Activated CD8-positive, alpha-beta T cell treated with anti-CD3 and anti-CD28 coated beads for 36 hours (primary cell): ENCODE data around the gene PLEK2. TPM values are rescaled to one million over a fixed set of nuclear protein-coding genes. Genes with fewer than 3 reads are reported as not detected.

ENCODE experiments used
- ATAC-seq: fragments of 200-7000 bp; cut with Tn5 transposase; one replicate; pipeline ENCODE4 v1.10.0; 2021; ENCODE audit warnings: mild to moderate bottlenecking, moderate library complexity
- CTCF ChIA-PET: fragments of 350-600 bp; sonication (Branson Sonifier 250); formaldehyde crosslinking; loops from one replicate; lab custom pipeline; 2021; ENCODE audit warnings: antibody characterized with exemption; lab: Charles Lee
- POLR2A ChIA-PET: fragments of 350-600 bp; sonication (Branson Sonifier 250); formaldehyde crosslinking; loops from one replicate; lab custom pipeline; 2021; ENCODE audit warnings: antibody characterized with exemption; lab: Charles Lee
- DNase-seq: peaks from one replicate; pipeline ENCODE4 v3.0.0-alpha.2; 2020
- H3K27ac Mint-ChIP-seq: one replicate; pipeline ENCODE4 v1.8.0; 2021; ENCODE audit warnings: mild to moderate bottlenecking, mixed read lengths
- H3K27me3 Mint-ChIP-seq: one replicate; pipeline ENCODE4 v1.8.0; 2021; ENCODE audit warnings: mixed read lengths
- H3K36me3 Mint-ChIP-seq: one replicate; pipeline ENCODE4 v1.8.0; 2021; ENCODE audit warnings: low read depth, mixed read lengths
- H3K4me1 Mint-ChIP-seq: one replicate; pipeline ENCODE4 v1.8.0; 2021; ENCODE audit warnings: low read depth, mixed read lengths
- H3K4me3 Mint-ChIP-seq: one replicate; pipeline ENCODE4 v1.8.0; 2021; ENCODE audit warnings: mild to moderate bottlenecking, moderate library complexity, mixed read lengths
- H3K9me3 Mint-ChIP-seq: one replicate; pipeline ENCODE4 v1.8.0; 2021; ENCODE audit warnings: mixed read lengths
- intact Hi-C: fragments of 100-400 bp; cut with micrococcal nuclease; formaldehyde crosslinking; loops from one replicate; pipeline ENCODE4 v1.10.0; 2022
- total RNA-seq, 2 experiments: library from RNA; stranded (reverse); gene quantifications; one replicate each; pipeline ENCODE4 v1.2.3, GENCODE V29; 2021
- TF ChIP-seq, protein P1 (sequence below): fragments of 200-600 bp; IDR thresholded peaks from one replicate; pipeline ENCODE4 v1.8.0; 2022; ENCODE audit warnings: antibody characterized with exemption, mild to moderate bottlenecking

The PLEK2 gene
- total RNA-seq, 2 experiments from 2014 or later, result 1.0 TPM; not detected in 1

DNA sequence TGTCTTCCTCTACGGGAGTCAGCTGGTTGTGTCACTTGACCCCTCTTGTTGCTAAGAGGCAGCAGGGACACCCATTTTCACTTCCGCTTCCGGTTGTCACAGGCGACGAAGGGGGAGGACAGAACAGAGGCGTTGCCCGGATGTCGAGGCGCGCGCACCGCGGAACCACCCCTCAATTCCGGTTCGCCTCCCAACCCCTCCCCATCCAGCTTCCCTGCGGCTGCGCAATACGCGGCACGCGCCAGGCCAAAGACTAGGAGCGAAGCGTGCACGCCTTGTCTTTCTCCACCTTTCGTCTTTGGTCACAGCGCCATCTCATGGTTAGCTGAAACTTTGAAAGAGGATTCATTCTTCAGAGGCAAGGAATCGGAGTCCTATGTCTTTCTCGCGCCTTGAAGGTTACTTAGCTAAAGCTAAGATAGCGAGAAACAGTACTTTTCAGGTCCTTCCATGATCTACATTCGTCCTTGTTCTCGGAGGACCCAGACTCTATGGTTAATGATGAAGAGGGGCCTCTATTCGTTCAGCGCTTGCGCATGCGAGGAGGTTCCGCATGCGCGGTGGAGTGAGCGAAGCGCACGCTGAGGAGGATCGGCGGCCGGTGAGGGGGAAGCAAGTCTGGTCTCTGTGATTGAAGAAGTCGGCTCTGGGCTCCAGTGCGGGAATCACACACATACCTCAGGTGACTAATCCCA, 52.0 kb downstream of the PLEK2 start, which contains the start of the genes ATP6V1D and EIF2S1:
Gene ATP6V1D, minus strand, starts transcription at position 30 of the 695 bp plus-strand sequence. CDS start 106 bp downstream, outside the sequence.
Gene EIF2S1, plus strand, starts transcription at position 554 of the 695 bp plus-strand sequence. CDS start 4,440 bp downstream, outside the sequence.
- peaks cover 60% of the 10 kb centered on the region for H3K4me1 Mint-ChIP-seq
- H3K9me3 Mint-ChIP-seq, result no peaks in the 10 kb centered on the region
- TF ChIP-seq, protein P1, sequence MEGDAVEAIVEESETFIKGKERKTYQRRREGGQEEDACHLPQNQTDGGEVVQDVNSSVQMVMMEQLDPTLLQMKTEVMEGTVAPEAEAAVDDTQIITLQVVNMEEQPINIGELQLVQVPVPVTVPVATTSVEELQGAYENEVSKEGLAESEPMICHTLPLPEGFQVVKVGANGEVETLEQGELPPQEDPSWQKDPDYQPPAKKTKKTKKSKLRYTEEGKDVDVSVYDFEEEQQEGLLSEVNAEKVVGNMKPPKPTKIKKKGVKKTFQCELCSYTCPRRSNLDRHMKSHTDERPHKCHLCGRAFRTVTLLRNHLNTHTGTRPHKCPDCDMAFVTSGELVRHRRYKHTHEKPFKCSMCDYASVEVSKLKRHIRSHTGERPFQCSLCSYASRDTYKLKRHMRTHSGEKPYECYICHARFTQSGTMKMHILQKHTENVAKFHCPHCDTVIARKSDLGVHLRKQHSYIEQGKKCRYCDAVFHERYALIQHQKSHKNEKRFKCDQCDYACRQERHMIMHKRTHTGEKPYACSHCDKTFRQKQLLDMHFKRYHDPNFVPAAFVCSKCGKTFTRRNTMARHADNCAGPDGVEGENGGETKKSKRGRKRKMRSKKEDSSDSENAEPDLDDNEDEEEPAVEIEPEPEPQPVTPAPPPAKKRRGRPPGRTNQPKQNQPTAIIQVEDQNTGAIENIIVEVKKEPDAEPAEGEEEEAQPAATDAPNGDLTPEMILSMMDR, result peak; percentile 99
- intact Hi-C loops, result no loop called here
- H3K4me3 Mint-ChIP-seq, result peak within 1 kb of the TSS; percentile 97
- POLR2A ChIA-PET, result interaction anchor here (0.6 to 2.2 kb wide), 10 partner anchors 8 to 852 kb away, joined by 3 to 14 read pairs (median 4); partner anchors contain the start of genes GPHN and PLEK2
- ATAC-seq, result peak; percentile 96
- peak; percentile 99 for DNase-seq
- H3K27ac Mint-ChIP-seq, result peak within 1 kb of the TSS; percentile 93
- CTCF ChIA-PET, result interaction anchor here (0.7 to 1.7 kb wide), 25 partner anchors 9 to 1000 kb away, joined by 3 to 10 read pairs (median 3); partner anchors contain the start of gene TMEM229B
- no peaks in the 10 kb centered on the region for H3K27me3 Mint-ChIP-seq
- peaks cover 26% of the 10 kb centered on the region for H3K36me3 Mint-ChIP-seq

DNA sequence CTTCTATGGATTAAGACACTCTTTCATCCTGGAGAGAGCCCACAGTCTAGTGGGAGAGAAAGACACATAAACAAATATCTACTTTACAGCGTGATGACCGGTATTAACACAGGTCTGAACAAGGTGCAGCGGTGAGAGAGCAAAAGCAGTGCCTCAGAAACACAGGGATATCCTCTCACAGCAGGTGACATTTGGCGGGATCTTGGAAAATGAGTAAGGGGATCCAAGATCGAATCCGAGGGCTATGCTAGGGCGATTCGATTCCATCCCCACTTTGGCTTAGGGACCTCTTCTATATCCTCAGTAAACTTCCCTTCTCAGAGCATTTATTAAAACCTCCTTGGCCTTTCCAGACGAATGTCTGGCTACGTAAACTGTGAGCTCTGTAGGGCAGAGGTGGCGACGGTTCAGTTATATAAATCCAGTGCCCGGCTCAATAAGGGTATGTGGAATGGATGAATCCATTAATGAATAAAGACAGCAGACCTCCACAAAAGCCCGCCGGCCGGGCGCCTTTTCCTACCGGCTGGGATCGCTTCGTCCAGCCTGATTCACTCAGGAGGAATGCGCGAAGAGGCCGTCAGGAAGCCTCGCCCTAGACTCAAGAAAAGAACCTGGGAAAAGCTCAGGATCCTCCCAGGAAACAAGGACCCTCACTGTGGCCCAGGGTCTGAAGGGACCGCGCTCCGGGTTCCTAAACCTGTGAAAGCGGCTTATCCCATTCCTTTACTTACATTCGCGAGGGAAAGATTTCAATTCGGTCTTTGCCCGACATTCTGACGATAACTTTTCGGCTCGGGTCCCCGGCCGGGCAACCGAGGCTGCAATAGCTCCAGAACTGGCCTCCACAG, 52.8 kb downstream of the PLEK2 start:
- Mint-ChIP-seq H3K27me3 (no peaks in the 10 kb centered on the region), H3K4me3 (peak overlapping the region; percentile 97), H3K9me3 (no peaks in the 10 kb centered on the region), H3K36me3 (peaks cover 21% of the 10 kb centered on the region), H3K4me1 (peaks cover 55% of the 10 kb centered on the region), H3K27ac (peak overlapping the region; percentile 93)
- TF ChIP-seq, protein P1, result no peak
- ChIA-PET CTCF (interaction anchor here (0.7 to 1.7 kb wide), 24 partner anchors 8 to 999 kb away, joined by 3 to 10 read pairs (median 3); partner anchors contain the start of gene TMEM229B), POLR2A (interaction anchor here (0.9 to 2.2 kb wide), 6 partner anchors 7 to 851 kb away, joined by 3 to 14 read pairs (median 4); partner anchors contain the start of genes GPHN and PLEK2)
- ATAC-seq, result no peak
- intact Hi-C loops, result no loop called here
- DNase-seq, result no peak

DNA sequence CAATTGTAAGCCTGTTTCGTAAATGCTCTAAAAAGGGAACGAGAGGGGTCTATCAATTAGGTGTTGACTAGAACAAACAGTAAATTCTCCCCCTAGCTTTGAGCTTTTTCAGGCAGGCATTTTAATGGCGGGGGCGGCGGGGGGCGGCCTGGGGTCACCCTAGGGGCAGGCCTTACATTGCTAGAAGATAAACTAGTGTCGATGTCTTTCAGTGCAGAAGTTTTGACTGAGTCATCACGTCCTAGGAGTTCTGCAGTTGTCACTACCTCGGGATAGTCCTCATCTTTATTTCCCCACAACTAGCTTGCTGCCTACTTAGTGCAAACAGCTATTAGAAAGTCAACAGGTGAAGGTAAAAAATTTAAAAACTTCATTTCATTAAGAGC, 54.0 kb downstream of the PLEK2 start:
- ATAC-seq, result no peak
- intact Hi-C loops, result no loop called here
- no peak for DNase-seq
- Mint-ChIP-seq H3K27me3 (no peaks in the 10 kb centered on the region), H3K4me3 (peak overlapping the region; percentile 97), H3K4me1 (peaks cover 44% of the 10 kb centered on the region), H3K9me3 (no peaks in the 10 kb centered on the region), H3K36me3 (peaks cover 14% of the 10 kb centered on the region), H3K27ac (no peak overlapping the region)
- POLR2A ChIA-PET, result interaction anchor here (0.7 kb wide), 1 partner anchor 12 kb away, joined by 3 read pairs; no protein-coding TSS in a partner anchor
- CTCF ChIA-PET, result interaction anchor here (0.5 kb wide), 1 partner anchor 123 kb away, joined by 3 read pairs; no protein-coding TSS in a partner anchor
- TF ChIP-seq, protein P1, result no peak

DNA sequence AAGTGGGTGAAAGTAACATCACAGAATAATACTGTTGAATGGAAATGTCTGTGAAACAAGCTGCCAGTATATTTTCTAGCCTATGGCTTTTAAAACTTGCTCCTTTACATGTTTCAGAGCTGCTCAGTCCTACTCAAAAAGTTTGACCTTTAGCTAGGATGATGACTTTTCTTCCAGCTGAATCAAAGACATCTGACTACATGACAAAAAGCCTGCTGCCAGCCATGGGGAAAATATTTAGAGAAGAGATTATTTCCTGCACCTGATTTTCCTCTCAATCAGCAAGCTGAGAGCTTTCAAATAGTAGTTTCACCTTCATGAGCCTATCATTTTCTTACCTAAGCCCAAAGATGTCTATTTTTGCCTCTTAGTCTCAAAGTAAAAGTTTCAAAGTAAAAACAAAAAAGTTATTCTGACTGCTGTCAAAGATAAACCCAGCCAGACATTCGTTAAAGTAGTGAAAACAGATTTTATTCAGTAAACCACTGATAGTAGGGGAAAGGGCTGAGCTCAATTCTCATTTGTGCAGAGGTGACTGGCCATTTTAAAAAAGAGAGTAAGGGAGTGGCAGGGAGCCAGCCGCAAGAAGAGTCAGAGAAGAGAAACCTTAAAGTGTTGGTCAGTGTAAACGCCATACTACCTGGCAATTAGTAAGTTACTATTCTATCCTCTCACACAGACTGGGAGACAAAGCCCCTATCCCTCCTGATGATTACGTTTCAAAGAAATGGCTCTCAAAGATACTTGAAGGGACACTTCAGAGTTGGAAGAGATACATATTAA, 54.6 kb downstream of the PLEK2 start:
- TF ChIP-seq, protein P1, result no peak
- H3K27ac Mint-ChIP-seq, result peak overlapping the region; percentile 23
- peaks cover 14% of the 10 kb centered on the region for H3K36me3 Mint-ChIP-seq
- no peak for ATAC-seq
- no peaks in the 10 kb centered on the region for H3K9me3 Mint-ChIP-seq
- H3K4me3 Mint-ChIP-seq, result peak overlapping the region; percentile 97
- ChIA-PET CTCF (interaction anchor here (0.5 kb wide), 1 partner anchor 122 kb away, joined by 3 read pairs; no protein-coding TSS in a partner anchor), POLR2A (interaction anchor here (0.7 kb wide), 1 partner anchor 12 kb away, joined by 3 read pairs; no protein-coding TSS in a partner anchor)
- intact Hi-C loops, result no loop called here
- no peak for DNase-seq
- H3K27me3 Mint-ChIP-seq, result no peaks in the 10 kb centered on the region
- H3K4me1 Mint-ChIP-seq, result peaks cover 40% of the 10 kb centered on the region
